HepG2 (cell line): Measurements from ENCODE around the gene DCAKD. TPM values are rescaled to one million over a fixed set of nuclear protein-coding genes. Genes with fewer than 3 reads are reported as not detected.

Experiments used
- CCDC6 ChIP-seq: sonication (generic); formaldehyde crosslinking; IDR thresholded peaks from 2 replicates; pipeline ENCODE4 v1.8.1; 2022; ENCODE audit warnings: mild to moderate bottlenecking, missing genetic modification reagents, moderate library complexity
- MYNN ChIP-seq: sonication (generic); formaldehyde crosslinking; IDR thresholded peaks from 2 replicates; pipeline ENCODE4 v1.4.0; 2020; ENCODE audit warnings: mild to moderate bottlenecking, low read depth, missing genetic modification reagents
- TCF12 ChIP-seq, 2 experiments: fragments of 450-650 bp in 1 of 2; sonication (generic) in 1 of 2; formaldehyde crosslinking in 1 of 2; IDR thresholded peaks; 2 replicates each; pipeline versions ENCODE4 v1.6.1 to v1.8.0; 2017 to 2022; ENCODE audit warnings: antibody characterized with exemption in 1 of 2, mild to moderate bottlenecking in 1 of 2, missing genetic modification reagents in 1 of 2, moderate library complexity in 1 of 2
- ZFP41 ChIP-seq: sonication (generic); formaldehyde crosslinking; IDR thresholded peaks from 2 replicates; pipeline ENCODE4 v1.4.0; 2020; ENCODE audit warnings: mild to moderate bottlenecking, missing genetic modification reagents, borderline replicate concordance
- ZNF232 ChIP-seq: sonication (generic); formaldehyde crosslinking; IDR thresholded peaks from 2 replicates; pipeline ENCODE4 v1.4.0; 2020; ENCODE audit warnings: missing genetic modification reagents, borderline replicate concordance
- ZNF274 ChIP-seq: sonication (generic); formaldehyde crosslinking; IDR thresholded peaks from 2 replicates; pipeline ENCODE4 v1.5.1; 2020; ENCODE audit warnings: mild to moderate bottlenecking, missing genetic modification reagents
- ZNF644 ChIP-seq: IDR thresholded peaks from 2 replicates; pipeline ENCODE4 v1.6.1; 2016; ENCODE audit warnings: low read depth
- ZSCAN12 ChIP-seq: sonication (generic); formaldehyde crosslinking; IDR thresholded peaks from 2 replicates; pipeline ENCODE4 v1.9.0; 2021; ENCODE audit warnings: mild to moderate bottlenecking, missing genetic modification reagents
- ZSCAN9 ChIP-seq: IDR thresholded peaks from 2 replicates; pipeline ENCODE4 v1.6.1; 2016; ENCODE audit warnings: borderline replicate concordance
- polyA plus RNA-seq, 8 experiments: library from polyadenylated mRNA; depleted of rRNA in 3 of 8; stranded (reverse) in 7 of 8; unstranded in 1 of 8; fragments of >200 nt; fragmentation: Illumina TruSeq in 4 of 8; extraction: Trizol in 4 of 8; gene quantifications; 2 replicates each; pipeline versions ENCODE4 v1.2.1 to v1.2.3, GENCODE V29; 2011 to 2016; ENCODE audit warnings: low read depth in 4 of 8, missing spikeins in 1 of 8, mixed read lengths in 1 of 8; ENCODE audit not compliant: insufficient read depth in 1 of 8
- total RNA-seq, 5 experiments: library from RNA; depleted of rRNA; stranded (reverse); fragments of >200 nt; fragmentation: Illumina TruSeq; extraction: Trizol; gene quantifications; 2 replicates each; pipeline ENCODE4 v1.2.3, GENCODE V29; 2016; ENCODE audit warnings: low read depth in 1 of 5
- TF ChIP-seq, protein P1 (sequence below): sonication (generic); formaldehyde crosslinking; IDR thresholded peaks from 2 replicates; pipeline ENCODE4 v1.4.0; 2020; ENCODE audit warnings: missing genetic modification reagents, mild to moderate bottlenecking, borderline replicate concordance
- TF ChIP-seq, protein P2 (sequence below): sonication (generic); formaldehyde crosslinking; IDR thresholded peaks from 2 replicates; pipeline ENCODE4 v1.8.1; 2023; ENCODE audit warnings: mild to moderate bottlenecking, missing genetic modification reagents
- TF ChIP-seq, protein P3 (sequence below): sonication (generic); formaldehyde crosslinking; IDR thresholded peaks from 2 replicates; pipeline ENCODE4 v1.9.0; 2021; ENCODE audit warnings: missing genetic modification reagents, mild to moderate bottlenecking, borderline replicate concordance
- TF ChIP-seq, protein P4 (sequence below): sonication (generic); formaldehyde crosslinking; IDR thresholded peaks from 2 replicates; pipeline ENCODE4 v1.4.0; 2020; ENCODE audit warnings: missing genetic modification reagents
- TF ChIP-seq, protein P5 (sequence below): sonication (generic); formaldehyde crosslinking; conservative IDR thresholded peaks from 2 replicates; pipeline ENCODE4 v1.8.0; 2022; ENCODE audit warnings: low read depth, missing genetic modification reagents
- TF ChIP-seq, protein P6 (sequence below): IDR thresholded peaks from 2 replicates; pipeline ENCODE4 v1.6.1; 2012; ENCODE audit warnings: inconsistent platforms
- TF ChIP-seq, protein P7 (sequence below): sonication (generic); formaldehyde crosslinking; IDR thresholded peaks from 2 replicates; pipeline ENCODE4 v1.4.0; 2020; ENCODE audit warnings: missing genetic modification reagents, borderline replicate concordance

DCAKD gene
- total and polyA plus RNA-seq, 2 of the 13 experiments (the other 11 are each of a cell fraction or from before 2014, with no cell fraction given): 25.9 to 29.2 TPM

DNA sequence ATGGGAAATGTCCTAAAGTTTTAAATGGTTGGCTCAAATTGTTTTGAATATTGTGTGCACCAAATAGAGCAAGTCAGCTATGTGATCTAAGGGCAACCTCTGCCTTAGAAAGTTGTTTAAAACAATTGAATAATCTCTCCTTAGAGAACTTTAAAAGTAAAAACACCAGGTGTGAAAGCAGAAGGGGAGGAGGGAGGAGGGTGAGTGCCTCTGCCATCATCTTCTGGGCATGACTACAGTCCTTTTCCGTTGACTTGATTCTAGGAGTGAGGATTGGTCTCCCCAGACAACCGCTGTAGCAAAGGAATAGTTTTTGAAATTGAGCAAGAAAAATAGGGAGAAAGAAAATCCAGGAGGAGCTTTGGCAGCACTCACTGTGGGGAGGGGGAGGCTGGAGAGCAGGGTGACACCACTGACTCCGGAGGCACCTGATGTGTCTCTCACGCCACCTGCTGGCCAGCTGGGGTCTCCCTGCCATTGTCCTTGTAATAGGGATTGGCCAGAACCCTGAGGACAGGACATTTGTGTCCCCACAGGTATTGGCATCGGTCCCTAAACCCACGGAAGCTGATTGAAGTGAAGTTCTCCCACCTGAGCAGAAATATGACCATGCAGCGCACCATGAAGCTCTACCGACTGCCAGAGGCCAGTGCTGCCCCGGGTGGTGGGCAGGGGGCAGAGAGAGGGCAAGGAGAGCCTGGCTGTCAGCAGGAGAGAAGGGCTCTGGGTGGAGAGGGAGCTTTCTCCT is 47.6 kb upstream of the DCAKD start (continued):
- no peak for TF ChIP-seq ZFP41
- TF ChIP-seq, protein P1, sequence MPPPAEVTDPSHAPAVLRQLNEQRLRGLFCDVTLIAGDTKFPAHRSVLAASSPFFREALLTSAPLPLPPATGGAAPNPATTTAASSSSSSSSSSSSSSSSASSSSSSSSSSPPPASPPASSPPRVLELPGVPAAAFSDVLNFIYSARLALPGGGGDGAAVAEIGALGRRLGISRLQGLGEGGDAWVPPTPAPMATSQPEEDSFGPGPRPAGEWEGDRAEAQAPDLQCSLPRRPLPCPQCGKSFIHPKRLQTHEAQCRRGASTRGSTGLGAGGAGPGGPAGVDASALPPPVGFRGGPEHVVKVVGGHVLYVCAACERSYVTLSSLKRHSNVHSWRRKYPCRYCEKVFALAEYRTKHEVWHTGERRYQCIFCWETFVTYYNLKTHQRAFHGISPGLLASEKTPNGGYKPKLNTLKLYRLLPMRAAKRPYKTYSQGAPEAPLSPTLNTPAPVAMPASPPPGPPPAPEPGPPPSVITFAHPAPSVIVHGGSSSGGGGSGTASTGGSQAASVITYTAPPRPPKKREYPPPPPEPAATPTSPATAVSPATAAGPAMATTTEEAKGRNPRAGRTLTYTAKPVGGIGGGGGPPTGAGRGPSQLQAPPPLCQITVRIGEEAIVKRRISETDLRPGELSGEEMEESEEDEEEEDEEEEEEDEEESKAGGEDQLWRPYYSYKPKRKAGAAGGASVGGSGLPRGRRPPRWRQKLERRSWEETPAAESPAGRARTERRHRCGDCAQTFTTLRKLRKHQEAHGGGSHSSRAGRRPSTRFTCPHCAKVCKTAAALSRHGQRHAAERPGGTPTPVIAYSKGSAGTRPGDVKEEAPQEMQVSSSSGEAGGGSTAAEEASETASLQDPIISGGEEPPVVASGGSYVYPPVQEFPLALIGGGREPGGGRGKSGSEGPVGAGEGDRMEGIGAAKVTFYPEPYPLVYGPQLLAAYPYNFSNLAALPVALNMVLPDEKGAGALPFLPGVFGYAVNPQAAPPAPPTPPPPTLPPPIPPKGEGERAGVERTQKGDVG (CRISPR knock-in tag): no peak
- TF ChIP-seq, protein P2, sequence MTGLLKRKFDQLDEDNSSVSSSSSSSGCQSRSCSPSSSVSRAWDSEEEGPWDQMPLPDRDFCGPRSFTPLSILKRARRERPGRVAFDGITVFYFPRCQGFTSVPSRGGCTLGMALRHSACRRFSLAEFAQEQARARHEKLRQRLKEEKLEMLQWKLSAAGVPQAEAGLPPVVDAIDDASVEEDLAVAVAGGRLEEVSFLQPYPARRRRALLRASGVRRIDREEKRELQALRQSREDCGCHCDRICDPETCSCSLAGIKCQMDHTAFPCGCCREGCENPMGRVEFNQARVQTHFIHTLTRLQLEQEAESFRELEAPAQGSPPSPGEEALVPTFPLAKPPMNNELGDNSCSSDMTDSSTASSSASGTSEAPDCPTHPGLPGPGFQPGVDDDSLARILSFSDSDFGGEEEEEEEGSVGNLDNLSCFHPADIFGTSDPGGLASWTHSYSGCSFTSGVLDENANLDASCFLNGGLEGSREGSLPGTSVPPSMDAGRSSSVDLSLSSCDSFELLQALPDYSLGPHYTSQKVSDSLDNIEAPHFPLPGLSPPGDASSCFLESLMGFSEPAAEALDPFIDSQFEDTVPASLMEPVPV: no peak
- TF ChIP-seq, protein P3, sequence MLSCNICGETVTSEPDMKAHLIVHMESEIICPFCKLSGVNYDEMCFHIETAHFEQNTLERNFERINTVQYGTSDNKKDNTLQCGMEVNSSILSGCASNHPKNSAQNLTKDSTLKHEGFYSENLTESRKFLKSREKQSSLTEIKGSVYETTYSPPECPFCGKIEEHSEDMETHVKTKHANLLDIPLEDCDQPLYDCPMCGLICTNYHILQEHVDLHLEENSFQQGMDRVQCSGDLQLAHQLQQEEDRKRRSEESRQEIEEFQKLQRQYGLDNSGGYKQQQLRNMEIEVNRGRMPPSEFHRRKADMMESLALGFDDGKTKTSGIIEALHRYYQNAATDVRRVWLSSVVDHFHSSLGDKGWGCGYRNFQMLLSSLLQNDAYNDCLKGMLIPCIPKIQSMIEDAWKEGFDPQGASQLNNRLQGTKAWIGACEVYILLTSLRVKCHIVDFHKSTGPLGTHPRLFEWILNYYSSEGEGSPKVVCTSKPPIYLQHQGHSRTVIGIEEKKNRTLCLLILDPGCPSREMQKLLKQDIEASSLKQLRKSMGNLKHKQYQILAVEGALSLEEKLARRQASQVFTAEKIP (CRISPR knock-in tag): no peak
- no peak for TF ChIP-seq ZSCAN9 (CRISPR knock-in tag)
- no peak for TF ChIP-seq ZNF232
- 0 out of 2 replicates have a peak, but pooled peaks have one; percentile 44 for TF ChIP-seq ZNF274 (CRISPR knock-in tag)
- TF ChIP-seq, protein P4, sequence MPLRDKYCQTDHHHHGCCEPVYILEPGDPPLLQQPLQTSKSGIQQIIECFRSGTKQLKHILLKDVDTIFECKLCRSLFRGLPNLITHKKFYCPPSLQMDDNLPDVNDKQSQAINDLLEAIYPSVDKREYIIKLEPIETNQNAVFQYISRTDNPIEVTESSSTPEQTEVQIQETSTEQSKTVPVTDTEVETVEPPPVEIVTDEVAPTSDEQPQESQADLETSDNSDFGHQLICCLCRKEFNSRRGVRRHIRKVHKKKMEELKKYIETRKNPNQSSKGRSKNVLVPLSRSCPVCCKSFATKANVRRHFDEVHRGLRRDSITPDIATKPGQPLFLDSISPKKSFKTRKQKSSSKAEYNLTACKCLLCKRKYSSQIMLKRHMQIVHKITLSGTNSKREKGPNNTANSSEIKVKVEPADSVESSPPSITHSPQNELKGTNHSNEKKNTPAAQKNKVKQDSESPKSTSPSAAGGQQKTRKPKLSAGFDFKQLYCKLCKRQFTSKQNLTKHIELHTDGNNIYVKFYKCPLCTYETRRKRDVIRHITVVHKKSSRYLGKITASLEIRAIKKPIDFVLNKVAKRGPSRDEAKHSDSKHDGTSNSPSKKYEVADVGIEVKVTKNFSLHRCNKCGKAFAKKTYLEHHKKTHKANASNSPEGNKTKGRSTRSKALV (CRISPR knock-in tag): no peak
- no peak for TF ChIP-seq ZSCAN12 (CRISPR knock-in tag)
- 0 out of 2 replicates have a peak, but pooled peaks have one; percentile 37 for TF ChIP-seq CCDC6 (CRISPR knock-in tag)
- no peak for TF ChIP-seq ZNF644 (CRISPR knock-in tag)
- TF ChIP-seq TCF12 (IDR thresholded peaks at IDR 0.05): no peak
- TF ChIP-seq TCF12 (CRISPR knock-in tag; IDR thresholded peaks at IDR 0.05): no peak
- TF ChIP-seq, protein P5, sequence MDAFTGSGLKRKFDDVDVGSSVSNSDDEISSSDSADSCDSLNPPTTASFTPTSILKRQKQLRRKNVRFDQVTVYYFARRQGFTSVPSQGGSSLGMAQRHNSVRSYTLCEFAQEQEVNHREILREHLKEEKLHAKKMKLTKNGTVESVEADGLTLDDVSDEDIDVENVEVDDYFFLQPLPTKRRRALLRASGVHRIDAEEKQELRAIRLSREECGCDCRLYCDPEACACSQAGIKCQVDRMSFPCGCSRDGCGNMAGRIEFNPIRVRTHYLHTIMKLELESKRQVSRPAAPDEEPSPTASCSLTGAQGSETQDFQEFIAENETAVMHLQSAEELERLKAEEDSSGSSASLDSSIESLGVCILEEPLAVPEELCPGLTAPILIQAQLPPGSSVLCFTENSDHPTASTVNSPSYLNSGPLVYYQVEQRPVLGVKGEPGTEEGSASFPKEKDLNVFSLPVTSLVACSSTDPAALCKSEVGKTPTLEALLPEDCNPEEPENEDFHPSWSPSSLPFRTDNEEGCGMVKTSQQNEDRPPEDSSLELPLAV: no peak
- TF ChIP-seq, protein P6, sequence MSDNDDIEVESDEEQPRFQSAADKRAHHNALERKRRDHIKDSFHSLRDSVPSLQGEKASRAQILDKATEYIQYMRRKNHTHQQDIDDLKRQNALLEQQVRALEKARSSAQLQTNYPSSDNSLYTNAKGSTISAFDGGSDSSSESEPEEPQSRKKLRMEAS: no peak
- TF ChIP-seq, protein P7, sequence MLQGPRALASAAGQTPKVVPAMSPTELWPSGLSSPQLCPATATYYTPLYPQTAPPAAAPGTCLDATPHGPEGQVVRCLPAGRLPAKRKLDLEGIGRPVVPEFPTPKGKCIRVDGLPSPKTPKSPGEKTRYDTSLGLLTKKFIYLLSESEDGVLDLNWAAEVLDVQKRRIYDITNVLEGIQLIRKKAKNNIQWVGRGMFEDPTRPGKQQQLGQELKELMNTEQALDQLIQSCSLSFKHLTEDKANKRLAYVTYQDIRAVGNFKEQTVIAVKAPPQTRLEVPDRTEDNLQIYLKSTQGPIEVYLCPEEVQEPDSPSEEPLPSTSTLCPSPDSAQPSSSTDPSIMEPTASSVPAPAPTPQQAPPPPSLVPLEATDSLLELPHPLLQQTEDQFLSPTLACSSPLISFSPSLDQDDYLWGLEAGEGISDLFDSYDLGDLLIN (CRISPR knock-in tag): no peak
- TF ChIP-seq MYNN (CRISPR knock-in tag): no peak
